NCI-H1694 (cell line): Measurements from ENCODE around the gene CCDC63.
A peak's percentile ranks its signal among the peaks of the same experiment; 100 is the strongest.
"Not testable (repeated sequence)": the region's sequence is repeated elsewhere in the genome, so short reads cannot be mapped to it uniquely, and the experiment has no call there.

Experiments used
- DNase-seq: peaks from one replicate; lab custom pipeline; 2025; lab: John Stamatoyannopoulos, UW

CCDC63 gene

GRCh38 chr12:110923192-110923591 lies 76.4 kb downstream of the CCDC63 start:
- DNase-seq = no peak

GRCh38 chr12:110923692-110924334 lies 77.0 kb downstream of the CCDC63 start:
- no peak for DNase-seq

- DNase-seq = no peak
Observed at GRCh38 chr12:110927546-110927945, 80.8 kb downstream of the CCDC63 start.

GRCh38 chr12:110928700-110929099 lies 81.9 kb downstream of the CCDC63 start:
- no peak for DNase-seq

GRCh38 chr12:110929818-110930217 lies 83.0 kb downstream of the CCDC63 start:
- DNase-seq = no peak

GRCh38 chr12:110930348-110931314 lies 83.8 kb downstream of the CCDC63 start:
- no peak for DNase-seq

GRCh38 chr12:110931315-110931728 lies 84.5 kb downstream of the CCDC63 start:
- no peak for DNase-seq

GRCh38 chr12:110932046-110932445 lies 85.3 kb downstream of the CCDC63 start:
- no peak for DNase-seq

GRCh38 chr12:110933326-110933974 lies 86.7 kb downstream of the CCDC63 start:
- no peak for DNase-seq

- no peak for DNase-seq
Observed at GRCh38 chr12:110934093-110934852, 87.5 kb downstream of the CCDC63 start.

GRCh38 chr12:110935588-110935987 lies 88.8 kb downstream of the CCDC63 start:
- DNase-seq = no peak

GRCh38 chr12:110936367-110937103 lies 89.7 kb downstream of the CCDC63 start:
- no peak for DNase-seq

- DNase-seq = peak; percentile 56
Observed at GRCh38 chr12:110937104-110937641, 90.4 kb downstream of the CCDC63 start.

- DNase-seq = no peak
Observed at GRCh38 chr12:110940296-110940695, 93.5 kb downstream of the CCDC63 start.

GRCh38 chr12:110940933-110941332 lies 94.1 kb downstream of the CCDC63 start:
- no peak for DNase-seq

GRCh38 chr12:110941391-110941790 lies 94.6 kb downstream of the CCDC63 start:
- DNase-seq = no peak

- no peak for DNase-seq
Observed at GRCh38 chr12:110943373-110943772, 96.6 kb downstream of the CCDC63 start.

- no peak for DNase-seq
Observed at GRCh38 chr12:110948041-110948440, 101.3 kb downstream of the CCDC63 start.

GRCh38 chr12:110950466-110950865 lies 103.7 kb downstream of the CCDC63 start:
- DNase-seq = not testable (repeated sequence)

- DNase-seq = not testable (repeated sequence)
Observed at GRCh38 chr12:110950867-110951266, 104.1 kb downstream of the CCDC63 start.
